H9 (cell line): Measurements from ENCODE around the gene NLRP14. TPM values are rescaled to one million over a fixed set of nuclear protein-coding genes. Genes with fewer than 3 reads are reported as not detected.

Experiments used
- DNase-seq: peaks from one replicate; pipeline ENCODE4 v3.0.0-alpha.2; 2017
- H2AFZ ChIP-seq: one replicate; pipeline ENCODE4 v1.6.1; 2013; ENCODE audit warnings: mild to moderate bottlenecking, low read length, control low read depth, moderate library complexity
- H2AK5ac ChIP-seq: 2 replicates; pipeline ENCODE4 v1.6.1; 2013; ENCODE audit warnings: low read length, control low read depth, mixed read lengths; ENCODE audit not compliant: insufficient read length
- H2BK120ac ChIP-seq: one replicate; pipeline ENCODE4 v1.6.1; 2013; ENCODE audit warnings: low read depth, mild to moderate bottlenecking, low read length, control low read depth, inconsistent platforms; ENCODE audit not compliant: poor library complexity, severe bottlenecking
- H2BK12ac ChIP-seq: 2 replicates; pipeline ENCODE4 v1.6.1; 2013; ENCODE audit warnings: low read length, control low read depth, mixed read lengths, low read depth; ENCODE audit not compliant: insufficient read length
- H2BK15ac ChIP-seq: 2 replicates; pipeline ENCODE4 v1.6.1; 2013; ENCODE audit warnings: low read depth, low read length, control low read depth
- H2BK20ac ChIP-seq: one replicate; pipeline ENCODE4 v1.6.1; 2013; ENCODE audit warnings: low read depth, mild to moderate bottlenecking, low read length, control low read depth, inconsistent platforms; ENCODE audit not compliant: poor library complexity, severe bottlenecking
- H2BK5ac ChIP-seq: 2 replicates; pipeline ENCODE4 v1.6.1; 2013; ENCODE audit warnings: low read length, control low read depth, mixed read lengths; ENCODE audit not compliant: insufficient read length
- H3K14ac ChIP-seq: 2 replicates; pipeline ENCODE4 v1.6.1; 2013; ENCODE audit warnings: low read length, control low read depth; ENCODE audit not compliant: insufficient read depth
- H3K18ac ChIP-seq: 2 replicates; pipeline ENCODE4 v1.6.1; 2013; ENCODE audit warnings: low read depth, mild to moderate bottlenecking, mixed read lengths, low read length, control low read depth; ENCODE audit not compliant: insufficient read length
- H3K23ac ChIP-seq: 2 replicates; pipeline ENCODE4 v1.6.1; 2013; ENCODE audit warnings: low read length, control low read depth, mixed read lengths, low read depth; ENCODE audit not compliant: insufficient read length
- H3K23me2 ChIP-seq: 2 replicates; pipeline ENCODE4 v1.6.1; 2013; ENCODE audit warnings: low read depth, mild to moderate bottlenecking, mixed read lengths, low read length, control low read depth; ENCODE audit not compliant: insufficient read length, poor library complexity, severe bottlenecking
- H3K27ac ChIP-seq: 2 replicates; pipeline ENCODE4 v1.5.1; 2013; ENCODE audit warnings: low read length, control low read depth, mixed read lengths, low read depth; ENCODE audit not compliant: insufficient read length
- H3K27me3 ChIP-seq: 2 replicates; pipeline ENCODE4 v1.6.1; 2013; ENCODE audit warnings: low read length, control low read depth, inconsistent platforms; ENCODE audit not compliant: insufficient read depth
- H3K4ac ChIP-seq: 2 replicates; pipeline ENCODE4 v1.6.1; 2013; ENCODE audit warnings: low read depth, mild to moderate bottlenecking, control low read depth, inconsistent platforms, low read length, moderate library complexity
- H3K4me1 ChIP-seq: 2 replicates; pipeline ENCODE4 v1.6.1; 2013; ENCODE audit warnings: low read length, control low read depth, inconsistent platforms; ENCODE audit not compliant: insufficient read depth
- H3K4me2 ChIP-seq: 2 replicates; pipeline ENCODE4 v1.6.1; 2013; ENCODE audit warnings: low read length, control low read depth, mixed read lengths; ENCODE audit not compliant: insufficient read length, insufficient read depth
- H3K56ac ChIP-seq: 2 replicates; pipeline ENCODE4 v1.6.1; 2013; ENCODE audit warnings: low read depth, mild to moderate bottlenecking, mixed read lengths, low read length, control low read depth; ENCODE audit not compliant: insufficient read length
- H3K79me1 ChIP-seq: 2 replicates; pipeline ENCODE4 v1.6.1; 2013; ENCODE audit warnings: low read depth, mild to moderate bottlenecking, moderate library complexity, low read length, control low read depth, inconsistent platforms; ENCODE audit not compliant: insufficient read depth, poor library complexity, severe bottlenecking
- H3K79me2 ChIP-seq: 2 replicates; pipeline ENCODE4 v1.6.1; 2013; ENCODE audit warnings: low read length, control low read depth, inconsistent platforms; ENCODE audit not compliant: insufficient read depth
- H3K9ac ChIP-seq: 2 replicates; pipeline ENCODE4 v1.6.1; 2013; ENCODE audit warnings: low read length, control low read depth, mixed read lengths; ENCODE audit not compliant: insufficient read length; ENCODE audit errors: extremely low read depth
- H3K9me3 ChIP-seq: one replicate; pipeline ENCODE4 v1.6.1; 2013; ENCODE audit warnings: low read depth, low read length, inconsistent platforms; ENCODE audit not compliant: control insufficient read depth
- H3T11ph ChIP-seq: one replicate; pipeline ENCODE4 v1.6.1; 2013; ENCODE audit warnings: mild to moderate bottlenecking, low read length, control low read depth, inconsistent platforms
- H4K20me1 ChIP-seq: one replicate; pipeline ENCODE4 v1.6.1; 2013; ENCODE audit not compliant: control insufficient read depth, insufficient read length, insufficient read depth
- H4K5ac ChIP-seq: 2 replicates; pipeline ENCODE4 v1.6.1; 2013; ENCODE audit warnings: low read depth, mild to moderate bottlenecking, mixed read lengths, low read length, control low read depth; ENCODE audit not compliant: insufficient read length
- H4K8ac ChIP-seq: replicated peaks from 2 replicates; pipeline ENCODE4 v1.6.1; 2013; ENCODE audit warnings: low read length, control low read depth, mixed read lengths, low read depth; ENCODE audit not compliant: insufficient read length
- H4K91ac ChIP-seq: 2 replicates; pipeline ENCODE4 v1.6.1; 2013; ENCODE audit warnings: low read depth, mild to moderate bottlenecking, moderate library complexity, mixed read lengths, low read length, control low read depth; ENCODE audit not compliant: insufficient read length
- H3K27ac Mint-ChIP-seq, 3 experiments: 2 replicates in 2 of 3; 3 replicates in 1 of 3; pipeline ENCODE4 v1.8.0; 2020 to 2021; ENCODE audit warnings: mixed read lengths in 3 of 3, mild to moderate bottlenecking in 1 of 3, moderate library complexity in 1 of 3
- H3K27me3 Mint-ChIP-seq: 2 replicates; pipeline ENCODE4 v1.8.0; 2021; ENCODE audit warnings: low read depth, mild to moderate bottlenecking, moderate library complexity, mixed read lengths
- H3K36me3 Mint-ChIP-seq, 3 experiments: 2 replicates in 2 of 3; 3 replicates in 1 of 3; pipeline ENCODE4 v1.8.0; 2020 to 2021; ENCODE audit warnings: low read depth in 3 of 3, mixed read lengths in 3 of 3; ENCODE audit not compliant: insufficient read depth in 1 of 3
- H3K4me1 Mint-ChIP-seq, 2 experiments: 2 replicates each; pipeline ENCODE4 v1.8.0; 2020; ENCODE audit warnings: mixed read lengths in 2 of 2
- H3K4me3 Mint-ChIP-seq, 2 experiments: 2 replicates in 1 of 2; 3 replicates in 1 of 2; pipeline ENCODE4 v1.8.0; 2020 to 2021; ENCODE audit warnings: mild to moderate bottlenecking in 2 of 2, mixed read lengths in 2 of 2, moderate library complexity in 1 of 2
- H3K9me3 Mint-ChIP-seq, 2 experiments: 2 replicates in 1 of 2; 3 replicates in 1 of 2; pipeline ENCODE4 v1.8.0; 2020; ENCODE audit warnings: mild to moderate bottlenecking in 2 of 2, mixed read lengths in 2 of 2, moderate library complexity in 1 of 2
- total RNA-seq: library from RNA; stranded (reverse); gene quantifications from 2 replicates; pipeline ENCODE4 v1.2.1, GENCODE V29; 2021
- TF ChIP-seq, protein P1 (sequence below): fragments of 200-600 bp; sonication (generic); conservative IDR thresholded peaks from 3 replicates; pipeline ENCODE4 v1.8.0; 2021; ENCODE audit warnings: antibody characterized with exemption, mild to moderate bottlenecking

The NLRP14 gene
- total RNA-seq, 1 experiment from 2014 or later: 0.07 TPM

DNA sequence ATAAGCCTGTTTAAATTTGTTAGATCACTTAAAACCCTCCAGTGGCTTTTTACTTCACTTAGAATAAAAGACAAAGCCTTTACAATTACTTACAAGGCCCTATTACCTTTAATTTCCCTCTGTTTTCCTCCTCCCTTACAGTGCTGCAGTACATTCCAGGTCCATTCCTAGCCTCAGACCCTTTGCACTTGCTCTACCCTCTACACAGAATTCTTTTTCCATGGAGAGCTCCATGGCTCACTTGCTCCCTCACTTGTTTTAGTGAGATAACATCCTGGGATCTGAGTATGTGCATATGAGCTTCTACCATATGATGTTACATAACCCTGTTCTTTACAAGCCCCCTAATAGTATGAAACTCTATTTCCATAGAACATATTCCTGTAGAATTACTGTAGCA is 24.6 kb upstream of the NLRP14 start:
- Histone ChIP-seq H3K79me1 (no peaks in the 10 kb centered on the region), H3K14ac (no peak overlapping the region), H3K79me2 (no peaks in the 10 kb centered on the region), H3K23ac (no peak overlapping the region), H3K4me1 (no peaks in the 10 kb centered on the region), H3K4ac (no peak overlapping the region), H2BK12ac (no peak overlapping the region), H2BK20ac (no peak overlapping the region), H3K27me3 (no peaks in the 10 kb centered on the region), H3T11ph (no peak overlapping the region), H3K9ac (no peak overlapping the region), H2BK15ac (no peak overlapping the region), H4K20me1 (no peaks in the 10 kb centered on the region), H2AK5ac (no peak overlapping the region), H2BK5ac (no peak overlapping the region), H4K8ac (no peak overlapping the region), H3K27ac (no peak overlapping the region), H4K91ac (no peak overlapping the region), H3K56ac (no peak overlapping the region), H3K23me2 (no peaks in the 10 kb centered on the region), H2AFZ (no peak overlapping the region), H2BK120ac (no peak overlapping the region), H3K4me2 (no peak overlapping the region), H4K5ac (no peak overlapping the region), H3K18ac (no peak overlapping the region), H3K9me3 (no peaks in the 10 kb centered on the region)
- DNase-seq: no peak
- TF ChIP-seq, protein P1, sequence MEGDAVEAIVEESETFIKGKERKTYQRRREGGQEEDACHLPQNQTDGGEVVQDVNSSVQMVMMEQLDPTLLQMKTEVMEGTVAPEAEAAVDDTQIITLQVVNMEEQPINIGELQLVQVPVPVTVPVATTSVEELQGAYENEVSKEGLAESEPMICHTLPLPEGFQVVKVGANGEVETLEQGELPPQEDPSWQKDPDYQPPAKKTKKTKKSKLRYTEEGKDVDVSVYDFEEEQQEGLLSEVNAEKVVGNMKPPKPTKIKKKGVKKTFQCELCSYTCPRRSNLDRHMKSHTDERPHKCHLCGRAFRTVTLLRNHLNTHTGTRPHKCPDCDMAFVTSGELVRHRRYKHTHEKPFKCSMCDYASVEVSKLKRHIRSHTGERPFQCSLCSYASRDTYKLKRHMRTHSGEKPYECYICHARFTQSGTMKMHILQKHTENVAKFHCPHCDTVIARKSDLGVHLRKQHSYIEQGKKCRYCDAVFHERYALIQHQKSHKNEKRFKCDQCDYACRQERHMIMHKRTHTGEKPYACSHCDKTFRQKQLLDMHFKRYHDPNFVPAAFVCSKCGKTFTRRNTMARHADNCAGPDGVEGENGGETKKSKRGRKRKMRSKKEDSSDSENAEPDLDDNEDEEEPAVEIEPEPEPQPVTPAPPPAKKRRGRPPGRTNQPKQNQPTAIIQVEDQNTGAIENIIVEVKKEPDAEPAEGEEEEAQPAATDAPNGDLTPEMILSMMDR: no peak
- no peaks in the 10 kb centered on the region for H3K4me1 Mint-ChIP-seq
- no peak overlapping the region for H3K27ac Mint-ChIP-seq
- no peak overlapping the region for H3K4me3 Mint-ChIP-seq
- H3K9me3 Mint-ChIP-seq: no peaks in the 10 kb centered on the region
- no peaks in the 10 kb centered on the region for H3K27me3 Mint-ChIP-seq
- H3K36me3 Mint-ChIP-seq: no peaks in the 10 kb centered on the region
